Spleen (tissue), 7 donors: Measurements from ENCODE around the gene CHD9.

Experiments
- POLR2AphosphoS5 ChIP-seq, 3 donors: sonication (generic); formaldehyde crosslinking; IDR thresholded peaks; one replicate each; pipeline ENCODE4 v1.5.1; 2017; ENCODE audit warnings: antibody characterized with exemption in 3 of 3
- TF ChIP-seq, protein P1 (sequence below), 11 experiments: fragments of 200-600 bp in 7 of 11; fragments of 450-650 bp in 4 of 11; sonication (generic) in 4 of 11; IDR thresholded peaks in 8 of 11; conservative IDR thresholded peaks in 3 of 11; 1 replicate in 7 of 11; 2 replicates in 4 of 11; pipeline versions ENCODE4 v1.4.0 to v1.8.0; 2016 to 2021; ENCODE audit warnings: antibody characterized with exemption in 11 of 11, inconsistent platforms in 4 of 11, mild to moderate bottlenecking in 1 of 11
- donor health status: DM: no; HTN: no; CAD: no; lungs with moderate emphysema.
- donor health status: DM: no; HTN: no; CAD: no.
- donor health status: DM: no; HTN: no; CAD: no.

DNA sequence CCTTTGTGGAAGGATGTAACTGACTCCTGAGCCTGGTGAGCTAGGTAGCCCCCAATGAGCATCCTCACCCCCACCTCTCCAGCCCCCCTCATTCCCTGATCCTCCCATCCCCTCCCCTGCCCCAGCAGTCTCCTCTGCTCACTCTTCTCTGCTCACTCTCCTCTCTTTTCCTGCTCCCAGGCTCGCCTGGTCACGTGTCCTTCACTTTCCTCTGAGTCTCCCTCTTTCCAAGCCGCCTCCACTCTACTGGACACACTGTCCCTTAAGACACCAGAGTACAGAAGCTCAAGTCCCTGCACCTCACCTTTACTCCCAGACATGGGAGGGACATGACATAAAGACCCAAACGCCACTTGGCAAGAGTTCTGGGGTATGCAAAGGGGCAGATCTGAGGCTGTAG, 303.2 kb downstream of the CHD9 start:
- TF ChIP-seq, protein P1, sequence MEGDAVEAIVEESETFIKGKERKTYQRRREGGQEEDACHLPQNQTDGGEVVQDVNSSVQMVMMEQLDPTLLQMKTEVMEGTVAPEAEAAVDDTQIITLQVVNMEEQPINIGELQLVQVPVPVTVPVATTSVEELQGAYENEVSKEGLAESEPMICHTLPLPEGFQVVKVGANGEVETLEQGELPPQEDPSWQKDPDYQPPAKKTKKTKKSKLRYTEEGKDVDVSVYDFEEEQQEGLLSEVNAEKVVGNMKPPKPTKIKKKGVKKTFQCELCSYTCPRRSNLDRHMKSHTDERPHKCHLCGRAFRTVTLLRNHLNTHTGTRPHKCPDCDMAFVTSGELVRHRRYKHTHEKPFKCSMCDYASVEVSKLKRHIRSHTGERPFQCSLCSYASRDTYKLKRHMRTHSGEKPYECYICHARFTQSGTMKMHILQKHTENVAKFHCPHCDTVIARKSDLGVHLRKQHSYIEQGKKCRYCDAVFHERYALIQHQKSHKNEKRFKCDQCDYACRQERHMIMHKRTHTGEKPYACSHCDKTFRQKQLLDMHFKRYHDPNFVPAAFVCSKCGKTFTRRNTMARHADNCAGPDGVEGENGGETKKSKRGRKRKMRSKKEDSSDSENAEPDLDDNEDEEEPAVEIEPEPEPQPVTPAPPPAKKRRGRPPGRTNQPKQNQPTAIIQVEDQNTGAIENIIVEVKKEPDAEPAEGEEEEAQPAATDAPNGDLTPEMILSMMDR (IDR thresholded peaks at IDR 0.05 in 8 of 11, conservative IDR thresholded peaks at IDR 0.05 in 3 of 11): no peak
- no peak for TF ChIP-seq POLR2AphosphoS5 (IDR thresholded peaks at IDR 0.05)
